NT2/D1 (cell line): ENCODE results near the gene KDM1B.

Experiments
- SUZ12 ChIP-seq: IDR thresholded peaks from 2 replicates; pipeline ENCODE4 v1.6.1; 2011; ENCODE audit not compliant: insufficient read length, insufficient read depth; ENCODE audit errors: extremely low read depth
- YY1 ChIP-seq: IDR thresholded peaks from 2 replicates; pipeline ENCODE4 v1.6.1; 2011; ENCODE audit not compliant: insufficient read length, insufficient read depth
- ZNF274 ChIP-seq: IDR thresholded peaks from 2 replicates; pipeline ENCODE4 v1.6.1; 2011; ENCODE audit warnings: mild to moderate bottlenecking, low read depth, low read length

- TF ChIP-seq SUZ12 (no peak), ZNF274 (no peak), YY1 (no peak)
Measured at GRCh38 chr6:18215436-18215835, 60.2 kb downstream of the KDM1B start.
